Right atrium auricular region (tissue), 2 donors: Measurements from ENCODE around the gene RIMBP2. TPM values are rescaled to one million over a fixed set of nuclear protein-coding genes. Genes with fewer than 3 reads are reported as not detected.

Experiments used
- DNase-seq: peaks from one replicate; pipeline ENCODE4 v3.0.0-alpha.2; 2019; ENCODE audit warnings: low spot score
- H3K27ac ChIP-seq, 2 donors: fragments of 200-600 bp; sonication (generic); 1 replicate in 1 of 2; 2 replicates in 1 of 2; pipeline ENCODE4 v1.5.1; 2016 to 2019
- H3K27me3 ChIP-seq, 2 donors: fragments of 200-600 bp; sonication (generic); one replicate each; pipeline versions ENCODE4 v1.5.1 to v1.6.0; 2017 to 2019
- H3K36me3 ChIP-seq: fragments of 200-600 bp; sonication (generic); one replicate; pipeline ENCODE4 v1.5.1; 2016
- H3K4me1 ChIP-seq, 2 donors: fragments of 200-600 bp; sonication (generic); one replicate each; pipeline versions ENCODE4 v1.5.1 to v1.6.0; 2017 to 2019
- H3K4me3 ChIP-seq, 2 donors: fragments of 200-600 bp; sonication (generic); 1 replicate in 1 of 2; 2 replicates in 1 of 2; pipeline ENCODE4 v1.5.1; 2017 to 2019; ENCODE audit warnings: mild to moderate bottlenecking in 1 of 2, moderate library complexity in 1 of 2
- H3K9me3 ChIP-seq, 2 donors: fragments of 200-600 bp; sonication (generic); one replicate each; pipeline ENCODE4 v1.5.1; 2019
- CTCF ChIP-seq, 2 donors: fragments of 200-600 bp; sonication (generic); IDR thresholded peaks; one replicate each; pipeline ENCODE4 v1.5.1; 2019; ENCODE audit warnings: antibody characterized with exemption in 2 of 2
- total RNA-seq, 2 donors: library from RNA; depleted of rRNA; stranded (reverse); fragments of >200 nt; gene quantifications; one replicate each; pipeline ENCODE4 v1.1.0, GENCODE V29; 2016

RIMBP2 gene
- total RNA-seq, 2 donors from 2014 or later, result 0.04 TPM; not detected in 1

- no peaks in the 10 kb centered on the region for H3K27me3 ChIP-seq
- no peaks in the 10 kb centered on the region for H3K9me3 ChIP-seq
- H3K36me3 ChIP-seq, result no peaks in the 10 kb centered on the region
- H3K27ac ChIP-seq, result no peak overlapping the region
- no peaks in the 10 kb centered on the region for H3K4me1 ChIP-seq
- no peak for DNase-seq
- TF ChIP-seq CTCF (IDR thresholded peaks at IDR 0.05), result no peak
- no peak overlapping the region for H3K4me3 ChIP-seq
These were observed 235.2 kb downstream of the RIMBP2 start for GRCh38 chr12:130480887-130481286.

DNA sequence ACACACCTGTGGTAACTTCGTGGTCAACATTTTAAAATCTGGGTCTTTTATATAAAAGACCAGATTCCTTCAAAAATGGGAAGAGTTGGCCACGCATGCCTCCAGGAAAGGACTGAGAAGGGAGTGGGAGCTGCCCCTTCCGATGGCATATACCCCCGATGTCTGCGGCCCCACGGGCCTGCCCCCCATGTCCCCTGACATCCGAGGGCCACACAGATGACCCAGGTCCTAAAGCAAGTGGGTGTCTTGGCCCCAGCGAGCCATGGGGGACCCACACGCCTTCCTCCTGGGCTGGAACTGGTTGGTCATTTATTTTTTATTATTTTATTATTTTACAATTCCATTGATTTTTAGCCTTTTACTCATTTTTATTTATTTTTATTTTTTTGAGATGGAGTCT lies 235.9 kb downstream of the RIMBP2 start:
- Histone ChIP-seq H3K27ac (no peak overlapping the region), H3K9me3 (no peaks in the 10 kb centered on the region), H3K4me3 (no peak overlapping the region), H3K4me1 (no peaks in the 10 kb centered on the region), H3K27me3 (no peaks in the 10 kb centered on the region), H3K36me3 (no peaks in the 10 kb centered on the region)
- TF ChIP-seq CTCF (IDR thresholded peaks at IDR 0.05), result no peak
- DNase-seq, result no peak

GRCh38 chr12:130479401-130480125 lies 236.5 kb downstream of the RIMBP2 start:
- no peaks in the 10 kb centered on the region for H3K9me3 ChIP-seq
- no peaks in the 10 kb centered on the region for H3K27me3 ChIP-seq
- H3K4me3 ChIP-seq, result no peak overlapping the region
- TF ChIP-seq CTCF (IDR thresholded peaks at IDR 0.05), result no peak
- no peaks in the 10 kb centered on the region for H3K4me1 ChIP-seq
- H3K27ac ChIP-seq, result no peak overlapping the region
- no peak for DNase-seq
- no peaks in the 10 kb centered on the region for H3K36me3 ChIP-seq

- no peak for DNase-seq
- no peaks in the 10 kb centered on the region for H3K27me3 ChIP-seq
- TF ChIP-seq CTCF (IDR thresholded peaks at IDR 0.05), result no peak
- no peak overlapping the region for H3K4me3 ChIP-seq
- no peaks in the 10 kb centered on the region for H3K9me3 ChIP-seq
- H3K27ac ChIP-seq, result no peak overlapping the region
- H3K4me1 ChIP-seq, result no peaks in the 10 kb centered on the region
- H3K36me3 ChIP-seq, result no peaks in the 10 kb centered on the region
These were observed 237.3 kb downstream of the RIMBP2 start for GRCh38 chr12:130478786-130479185.

GRCh38 chr12:130477701-130478100 lies 238.4 kb downstream of the RIMBP2 start:
- H3K4me3 ChIP-seq, result no peak overlapping the region
- H3K9me3 ChIP-seq, result no peaks in the 10 kb centered on the region
- TF ChIP-seq CTCF (IDR thresholded peaks at IDR 0.05), result no peak
- no peak overlapping the region for H3K27ac ChIP-seq
- H3K36me3 ChIP-seq, result no peaks in the 10 kb centered on the region
- no peak for DNase-seq
- H3K4me1 ChIP-seq, result no peaks in the 10 kb centered on the region
- H3K27me3 ChIP-seq, result no peaks in the 10 kb centered on the region

DNA sequence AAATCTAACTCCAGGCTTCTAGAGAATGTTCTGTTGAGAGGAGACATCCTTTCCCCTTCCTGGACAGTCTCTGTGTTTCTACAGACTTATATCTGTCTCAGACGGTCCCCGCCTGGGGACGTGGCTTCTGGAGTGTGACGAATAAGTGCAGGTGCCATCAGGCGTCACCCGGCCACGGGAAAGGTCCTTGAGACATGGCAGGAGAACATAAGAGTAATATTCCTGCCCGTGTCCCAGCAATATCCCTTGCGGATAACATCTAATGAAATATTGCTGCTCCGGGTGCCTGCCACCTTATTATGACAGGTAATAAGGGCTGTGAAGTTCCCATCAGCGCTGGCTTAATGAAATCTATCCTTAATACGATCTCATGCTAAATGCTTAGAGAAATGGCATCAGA lies 238.8 kb downstream of the RIMBP2 start:
- Histone ChIP-seq H3K9me3 (no peaks in the 10 kb centered on the region), H3K4me3 (no peak overlapping the region), H3K36me3 (no peaks in the 10 kb centered on the region), H3K27me3 (no peaks in the 10 kb centered on the region), H3K4me1 (no peaks in the 10 kb centered on the region), H3K27ac (no peak overlapping the region)
- TF ChIP-seq CTCF (IDR thresholded peaks at IDR 0.05), result no peak
- no peak for DNase-seq
